ENCODE results near the gene SLC22A17.

SLC22A17 gene

DNA sequence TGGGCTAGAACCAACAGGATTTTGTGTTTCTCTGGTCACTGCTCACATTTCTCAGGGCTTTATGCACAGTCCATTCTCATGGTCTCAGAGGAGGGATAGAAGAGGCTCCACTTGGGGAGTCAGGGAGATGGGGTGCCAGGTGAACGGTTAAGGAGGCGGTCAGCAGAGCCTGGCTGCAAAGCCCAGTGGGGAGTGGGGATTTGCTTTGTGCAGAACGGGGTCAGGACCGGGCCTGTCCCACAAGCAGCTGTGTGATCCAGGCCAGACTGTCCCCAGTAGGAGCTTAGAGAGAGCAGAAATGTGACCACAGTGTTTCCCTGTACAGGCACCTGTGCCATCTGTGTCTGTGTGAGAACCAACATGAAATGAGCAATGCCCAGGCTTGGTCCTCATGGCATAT, 28.3 kb upstream of the SLC22A17 start:
- H3K4me3 ChIP-seq (ENCODE audit: low read depth, low read length), result no peak overlapping the region
- TF ChIP-seq CTCF (IDR thresholded peaks at IDR 0.05; ENCODE audit: control insufficient read depth, extremely low read depth, insufficient read depth), result no peak
- no peak for DNase-seq (ENCODE audit: low read depth)

GRCh38 chr14:23380197-23380914, 27.7 kb upstream of the SLC22A17 start:
- DNase-seq (ENCODE audit: low read depth), result no peak
- no peak overlapping the region for H3K4me3 ChIP-seq (ENCODE audit: low read depth, low read length)
- no peak for TF ChIP-seq CTCF (IDR thresholded peaks at IDR 0.05; ENCODE audit: control insufficient read depth, extremely low read depth, insufficient read depth)

DNA sequence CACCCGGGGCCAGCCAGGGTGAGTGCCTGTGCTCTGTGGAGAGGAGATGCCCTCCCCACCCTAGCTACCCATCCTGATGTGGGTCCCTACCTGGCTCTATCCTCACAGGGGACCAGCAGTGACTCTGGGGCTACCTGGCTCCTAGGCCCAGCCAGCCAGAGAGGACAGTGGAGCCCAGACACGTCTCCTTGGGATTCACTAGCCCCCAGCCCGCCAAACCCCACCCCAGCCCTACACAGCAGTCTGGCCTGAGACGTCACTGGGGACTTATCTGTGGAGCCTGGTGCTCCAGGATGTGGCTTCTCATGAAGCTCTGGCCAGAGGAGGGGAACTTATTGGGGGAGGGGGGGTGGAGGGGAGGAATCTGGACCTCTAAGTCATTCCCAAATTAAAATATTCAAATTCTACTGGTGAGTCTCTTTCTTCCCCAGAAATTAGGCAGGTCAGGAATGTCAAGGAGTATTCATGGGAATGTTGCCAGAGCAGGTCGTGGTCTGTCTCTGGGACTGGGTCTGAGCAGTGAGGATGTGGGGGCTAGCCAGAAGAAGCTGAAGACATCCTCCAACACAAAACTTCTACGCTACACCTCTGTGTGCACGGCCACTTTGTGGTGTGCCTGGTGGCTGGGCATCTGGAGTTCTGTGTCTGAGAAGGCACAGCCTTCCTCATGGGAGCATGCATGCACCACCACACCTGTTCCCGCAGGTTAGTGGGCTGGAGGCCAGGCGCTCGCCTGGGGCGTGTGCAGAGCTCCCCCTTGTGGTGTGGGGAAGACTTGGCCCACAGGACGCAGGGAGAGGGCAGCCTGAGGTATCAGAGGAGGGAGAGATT, 26.9 kb upstream of the SLC22A17 start:
- peak; percentile 63 for DNase-seq (ENCODE audit: low read depth)
- TF ChIP-seq CTCF (IDR thresholded peaks at IDR 0.05; ENCODE audit: control insufficient read depth, extremely low read depth, insufficient read depth), result peak; percentile 98
- no peak overlapping the region for H3K4me3 ChIP-seq (ENCODE audit: low read depth, low read length)

GRCh38 chr14:23378612-23379220, 26.0 kb upstream of the SLC22A17 start:
- TF ChIP-seq CTCF (IDR thresholded peaks at IDR 0.05; ENCODE audit: control insufficient read depth, extremely low read depth, insufficient read depth), result no peak
- H3K4me3 ChIP-seq (ENCODE audit: low read depth, low read length), result no peak overlapping the region
- DNase-seq (ENCODE audit: low read depth), result no peak

GRCh38 chr14:23377573-23378563, 25.2 kb upstream of the SLC22A17 start:
- no peak for TF ChIP-seq CTCF (IDR thresholded peaks at IDR 0.05; ENCODE audit: control insufficient read depth, extremely low read depth, insufficient read depth)
- no peak for DNase-seq (ENCODE audit: low read depth)
- H3K4me3 ChIP-seq (ENCODE audit: low read depth, low read length), result no peak overlapping the region

- TF ChIP-seq CTCF (IDR thresholded peaks at IDR 0.05; ENCODE audit: control insufficient read depth, extremely low read depth, insufficient read depth), result no peak
- no peak for DNase-seq (ENCODE audit: low read depth)
- H3K4me3 ChIP-seq (ENCODE audit: low read depth, low read length), result no peak overlapping the region
Observed at GRCh38 chr14:23377198-23377550, 24.5 kb upstream of the SLC22A17 start.

All from LNCaP clone FGC (cell line).